ENCODE results near the gene SNRPD2. TPM values are rescaled to one million over a fixed set of nuclear protein-coding genes. Genes with fewer than 3 reads are reported as not detected.

SNRPD2 gene
- total RNA-seq, 1 experiment from 2014 or later = 793 TPM

DNA sequence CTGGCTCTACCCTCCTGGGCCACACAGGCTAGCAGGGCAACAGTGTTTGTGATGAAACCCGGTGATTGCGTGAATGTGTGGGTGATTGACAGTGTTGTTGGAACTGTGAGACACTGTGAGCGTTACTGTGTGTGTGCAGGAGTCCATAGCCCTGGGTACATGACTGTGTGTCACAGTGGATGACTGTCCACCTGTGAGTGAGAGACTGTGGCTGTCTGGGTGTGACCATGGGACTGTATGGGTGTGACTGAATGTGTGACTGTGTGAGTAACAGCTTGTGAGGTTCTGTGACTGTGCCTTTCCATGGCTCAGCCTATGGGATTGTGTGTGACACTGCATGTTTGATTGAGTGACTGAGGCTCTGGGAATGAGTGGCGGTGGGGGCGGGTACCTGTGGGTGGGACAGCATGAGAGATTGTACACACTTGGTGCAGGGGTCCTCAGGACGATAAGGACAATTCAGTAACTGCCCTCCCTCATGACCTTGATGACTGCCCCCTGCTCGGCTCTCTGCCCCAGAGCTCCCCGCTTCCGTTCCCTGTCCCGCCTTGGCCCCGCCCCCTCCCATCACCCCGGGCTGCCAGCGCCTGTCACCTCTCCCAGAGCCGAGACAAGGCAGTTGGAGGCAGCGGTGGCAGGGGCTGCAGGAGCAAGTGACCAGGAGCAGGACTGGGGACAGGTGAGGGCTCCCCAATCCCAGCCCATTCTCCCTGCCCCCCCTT is 24.0 kb downstream of the SNRPD2 start, which contains the start of gene GIPR:
TSS of gene GIPR (plus strand) at position 602 of the 722 bp plus-strand sequence. CDS start 1,300 bp downstream, outside the sequence.
- no peak within 1 kb of the TSS for H3K56ac ChIP-seq (ENCODE audit: insufficient read length, low read depth, low read length)
- H3K18ac ChIP-seq (ENCODE audit: insufficient read length, low read depth, low read length) = no peak within 1 kb of the TSS
- no peak within 1 kb of the TSS for H3K9ac ChIP-seq (ENCODE audit: extremely low read depth, insufficient read length, low read length)
- H3K4me1 Mint-ChIP-seq = peaks cover 16 to 25% of the 10 kb centered on the region in 2 experiments
- H2BK5ac ChIP-seq (ENCODE audit: insufficient read length, low read length) = no peak within 1 kb of the TSS
- H3K4me1 ChIP-seq (ENCODE audit: insufficient read depth, low read length) = peaks cover 2% of the 10 kb centered on the region; the same call in 1 of the 2 replicates
- no peak within 1 kb of the TSS for H3T11ph ChIP-seq (ENCODE audit: low read length)
- H3K27ac Mint-ChIP-seq = no peak within 1 kb of the TSS; a peak in 1 of 7 replicates
- peak; percentile 83 for DNase-seq
- peaks cover 52% of the 10 kb centered on the region for H3K27me3 Mint-ChIP-seq (ENCODE audit: low read depth)
- no peaks in the 10 kb centered on the region for H4K20me1 ChIP-seq (ENCODE audit: control insufficient read depth, insufficient read depth, insufficient read length)
- no peak within 1 kb of the TSS for H3K14ac ChIP-seq (ENCODE audit: insufficient read depth, low read length)
- peak within 1 kb of the TSS; percentile 51 to 81 for H3K4me3 Mint-ChIP-seq
- no peak within 1 kb of the TSS for H4K8ac ChIP-seq (replicated peaks; ENCODE audit: insufficient read length, low read depth, low read length)
- TF ChIP-seq, protein P1, sequence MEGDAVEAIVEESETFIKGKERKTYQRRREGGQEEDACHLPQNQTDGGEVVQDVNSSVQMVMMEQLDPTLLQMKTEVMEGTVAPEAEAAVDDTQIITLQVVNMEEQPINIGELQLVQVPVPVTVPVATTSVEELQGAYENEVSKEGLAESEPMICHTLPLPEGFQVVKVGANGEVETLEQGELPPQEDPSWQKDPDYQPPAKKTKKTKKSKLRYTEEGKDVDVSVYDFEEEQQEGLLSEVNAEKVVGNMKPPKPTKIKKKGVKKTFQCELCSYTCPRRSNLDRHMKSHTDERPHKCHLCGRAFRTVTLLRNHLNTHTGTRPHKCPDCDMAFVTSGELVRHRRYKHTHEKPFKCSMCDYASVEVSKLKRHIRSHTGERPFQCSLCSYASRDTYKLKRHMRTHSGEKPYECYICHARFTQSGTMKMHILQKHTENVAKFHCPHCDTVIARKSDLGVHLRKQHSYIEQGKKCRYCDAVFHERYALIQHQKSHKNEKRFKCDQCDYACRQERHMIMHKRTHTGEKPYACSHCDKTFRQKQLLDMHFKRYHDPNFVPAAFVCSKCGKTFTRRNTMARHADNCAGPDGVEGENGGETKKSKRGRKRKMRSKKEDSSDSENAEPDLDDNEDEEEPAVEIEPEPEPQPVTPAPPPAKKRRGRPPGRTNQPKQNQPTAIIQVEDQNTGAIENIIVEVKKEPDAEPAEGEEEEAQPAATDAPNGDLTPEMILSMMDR (conservative IDR thresholded peaks at IDR 0.05) = no peak
- H2BK12ac ChIP-seq (ENCODE audit: insufficient read length, low read depth, low read length) = no peak within 1 kb of the TSS
- no peaks in the 10 kb centered on the region for H3K79me2 ChIP-seq (ENCODE audit: insufficient read depth, low read length)
- H3K27me3 ChIP-seq (ENCODE audit: insufficient read depth, low read length) = peaks cover 9% of the 10 kb centered on the region; the same call in 1 of the 2 replicates
- H4K91ac ChIP-seq (ENCODE audit: insufficient read length, low read depth, low read length) = no peak within 1 kb of the TSS
- no CpG with 5 or more reads among the region's 15 CpGs for WGBS (ENCODE audit: extremely low coverage, insufficient read length, low lambda C conversion rate)
- no peak within 1 kb of the TSS for H2BK15ac ChIP-seq (ENCODE audit: low read depth, low read length)
- H3K23me2 ChIP-seq (ENCODE audit: insufficient read length, low read depth, low read length, poor library complexity, severe bottlenecking) = peaks cover 15% of the 10 kb centered on the region
- H3K23ac ChIP-seq (ENCODE audit: insufficient read length, low read depth, low read length) = no peak within 1 kb of the TSS
- no peak within 1 kb of the TSS for H2BK20ac ChIP-seq (ENCODE audit: low read depth, low read length, poor library complexity, severe bottlenecking)
- H4K5ac ChIP-seq (ENCODE audit: insufficient read length, low read depth, low read length) = no peak within 1 kb of the TSS
- no peak within 1 kb of the TSS for H2AFZ ChIP-seq (ENCODE audit: low read length)
- no peak within 1 kb of the TSS for H2BK120ac ChIP-seq (ENCODE audit: low read depth, low read length, poor library complexity, severe bottlenecking)
- H3K27ac ChIP-seq (ENCODE audit: insufficient read length, low read depth, low read length) = no peak within 1 kb of the TSS
- no peaks in the 10 kb centered on the region for H3K9me3 ChIP-seq (ENCODE audit: control insufficient read depth, low read depth, low read length)
- no peaks in the 10 kb centered on the region; a peak in 1 of 5 replicates for H3K9me3 Mint-ChIP-seq
- no peaks in the 10 kb centered on the region for H3K79me1 ChIP-seq (ENCODE audit: insufficient read depth, low read depth, low read length, poor library complexity, severe bottlenecking)
- no peak within 1 kb of the TSS for H3K4ac ChIP-seq (ENCODE audit: low read depth, low read length)
- H3K4me2 ChIP-seq (ENCODE audit: insufficient read depth, insufficient read length, low read length) = peak within 1 kb of the TSS; percentile 87
- peaks cover 0 to 2% (median 0%) of the 10 kb centered on the region in 3 experiments; a peak in 1 of 7 replicates for H3K36me3 Mint-ChIP-seq (ENCODE audit: insufficient read depth in 1 of 3, low read depth in 3 of 3)
- H2AK5ac ChIP-seq (ENCODE audit: insufficient read length, low read length) = no peak within 1 kb of the TSS

Measured in H9 (cell line).